NCI-H748 treated with DMSO at 0.1 percent for 48 hours (cell line): ENCODE results near the gene MRE11.
"Not testable (repeated sequence)": the region's sequence is repeated elsewhere in the genome, so short reads cannot be mapped to it uniquely, and the experiment has no call there.

ENCODE experiments used
- DNase-seq: peaks from one replicate; lab custom pipeline; 2025; lab: John Stamatoyannopoulos, UW

The MRE11 gene

GRCh38 chr11:94424011-94424410 lies 69.6 kb downstream of the MRE11 start:
- no peak for DNase-seq

GRCh38 chr11:94423507-94423906 lies 70.1 kb downstream of the MRE11 start:
- no peak for DNase-seq

GRCh38 chr11:94418123-94418765 lies 75.4 kb downstream of the MRE11 start:
- no peak for DNase-seq

GRCh38 chr11:94417386-94417987 lies 76.2 kb downstream of the MRE11 start:
- DNase-seq, result peak; percentile 14

GRCh38 chr11:94405062-94405833 lies 88.4 kb downstream of the MRE11 start:
- DNase-seq, result no peak

GRCh38 chr11:94402355-94402754 lies 91.3 kb downstream of the MRE11 start:
- DNase-seq, result no peak

GRCh38 chr11:94401773-94402265 lies 91.8 kb downstream of the MRE11 start:
- DNase-seq, result no peak

GRCh38 chr11:94400839-94401772 lies 92.5 kb downstream of the MRE11 start, which contains the start of gene GPR83:
Gene GPR83, minus strand, starts transcription at chr11:94401419. Its CDS starts 172 bp downstream, at chr11:94401247.
- peak; percentile 25 for DNase-seq

- DNase-seq, result no peak
Observed at GRCh38 chr11:94400457-94400838, 93.2 kb downstream of the MRE11 start.

- peak; percentile 31 for DNase-seq
Observed at GRCh38 chr11:94400050-94400449, 93.6 kb downstream of the MRE11 start.

GRCh38 chr11:94398101-94398500 lies 95.5 kb downstream of the MRE11 start:
- DNase-seq, result no peak

GRCh38 chr11:94396282-94396681 lies 97.4 kb downstream of the MRE11 start:
- DNase-seq, result no peak

GRCh38 chr11:94391937-94392336 lies 101.7 kb downstream of the MRE11 start:
- DNase-seq, result not testable (repeated sequence)

GRCh38 chr11:94379613-94380012 lies 114.0 kb downstream of the MRE11 start:
- no peak for DNase-seq

GRCh38 chr11:94376841-94377240 lies 116.8 kb downstream of the MRE11 start:
- no peak for DNase-seq

GRCh38 chr11:94370576-94370975 lies 123.1 kb downstream of the MRE11 start:
- DNase-seq, result not testable (repeated sequence)
